GM08714 (cell line): Measurements from ENCODE around the gene NKX2-1.
"Not testable (repeated sequence)": the region's sequence is repeated elsewhere in the genome, so short reads cannot be mapped to it uniquely, and the experiment has no call there.

Experiments
- H3K4me3 ChIP-seq: fragments of 200-500 bp; sonication (Bioruptor generic); 2 replicates; pipeline ENCODE4 v1.5.1; 2014; ENCODE audit warnings: mild to moderate bottlenecking, low read length, inconsistent platforms
- ZNF274 ChIP-seq: IDR thresholded peaks from 2 replicates; pipeline ENCODE4 v1.6.1; 2012; ENCODE audit warnings: mild to moderate bottlenecking, low read depth, low read length

NKX2-1 gene

GRCh38 chr14:36504771-36505175 lies 15.3 kb downstream of the NKX2-1 start:
- H3K4me3 ChIP-seq: no peak overlapping the region
- TF ChIP-seq ZNF274: no peak

- no peak for TF ChIP-seq ZNF274
- no peak overlapping the region for H3K4me3 ChIP-seq
Observed at GRCh38 chr14:36503771-36504741, 16.0 kb downstream of the NKX2-1 start.

- no peak for TF ChIP-seq ZNF274
- no peak overlapping the region for H3K4me3 ChIP-seq
Observed at GRCh38 chr14:36502558-36503508, 17.2 kb downstream of the NKX2-1 start.

- H3K4me3 ChIP-seq: no peak overlapping the region
- no peak for TF ChIP-seq ZNF274
Observed at GRCh38 chr14:36498938-36499337, 21.1 kb downstream of the NKX2-1 start.

GRCh38 chr14:36496346-36496745 lies 23.7 kb downstream of the NKX2-1 start:
- H3K4me3 ChIP-seq: no peak overlapping the region
- no peak for TF ChIP-seq ZNF274

- no peak overlapping the region for H3K4me3 ChIP-seq
- no peak for TF ChIP-seq ZNF274
Observed at GRCh38 chr14:36495666-36496065, 24.4 kb downstream of the NKX2-1 start.

GRCh38 chr14:36493761-36494160 lies 26.3 kb downstream of the NKX2-1 start:
- TF ChIP-seq ZNF274: no peak
- H3K4me3 ChIP-seq: no peak overlapping the region

GRCh38 chr14:36485773-36486172 lies 34.3 kb downstream of the NKX2-1 start:
- TF ChIP-seq ZNF274: no peak
- no peak overlapping the region for H3K4me3 ChIP-seq

GRCh38 chr14:36479344-36479743 lies 40.7 kb downstream of the NKX2-1 start:
- TF ChIP-seq ZNF274: no peak
- no peak overlapping the region for H3K4me3 ChIP-seq

- no peak for TF ChIP-seq ZNF274
- no peak overlapping the region for H3K4me3 ChIP-seq
Observed at GRCh38 chr14:36478782-36479181, 41.2 kb downstream of the NKX2-1 start.

GRCh38 chr14:36477266-36477665 lies 42.8 kb downstream of the NKX2-1 start:
- H3K4me3 ChIP-seq: no peak overlapping the region
- TF ChIP-seq ZNF274: no peak

- H3K4me3 ChIP-seq: not testable (repeated sequence)
Observed at GRCh38 chr14:36476061-36476460, 44.0 kb downstream of the NKX2-1 start.

GRCh38 chr14:36474593-36474992 lies 45.4 kb downstream of the NKX2-1 start:
- TF ChIP-seq ZNF274: no peak

GRCh38 chr14:36471431-36471830 lies 48.6 kb downstream of the NKX2-1 start:
- no peak overlapping the region for H3K4me3 ChIP-seq
- TF ChIP-seq ZNF274: no peak

More at GRCh38 chr14:36474593-36474992, 45.4 kb downstream of the NKX2-1 start:
- no peak overlapping the region for H3K4me3 ChIP-seq
